ENCODE measurements around the gene MACROH2A1. TPM values are rescaled to one million over a fixed set of nuclear protein-coding genes. Genes with fewer than 3 reads are reported as not detected.

The MACROH2A1 gene
- total RNA-seq, 1 donor from 2014 or later, result 181 TPM

DNA sequence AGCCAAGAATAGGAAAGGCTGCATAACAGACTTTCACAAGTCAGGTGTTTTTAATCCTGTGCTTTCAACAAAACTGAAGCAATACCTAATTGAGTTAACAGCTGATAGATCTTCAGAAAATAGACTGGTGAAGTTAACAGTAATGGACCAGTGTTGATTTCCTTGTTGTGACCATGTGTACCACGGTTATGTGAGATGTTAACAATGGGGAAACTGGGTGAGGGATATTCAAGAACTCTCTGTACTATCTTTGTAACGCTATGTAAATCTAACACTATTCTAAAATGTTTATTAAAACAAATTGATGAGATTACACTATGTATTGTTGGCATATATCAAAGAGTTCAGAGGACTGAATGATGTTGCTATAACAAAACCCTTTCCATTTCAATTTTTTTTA lies 36.9 kb downstream of the MACROH2A1 start:
- H3K4me1 Mint-ChIP-seq (ENCODE audit: unreplicated experiment), result no peaks in the 10 kb centered on the region
- TF ChIP-seq, protein P1, sequence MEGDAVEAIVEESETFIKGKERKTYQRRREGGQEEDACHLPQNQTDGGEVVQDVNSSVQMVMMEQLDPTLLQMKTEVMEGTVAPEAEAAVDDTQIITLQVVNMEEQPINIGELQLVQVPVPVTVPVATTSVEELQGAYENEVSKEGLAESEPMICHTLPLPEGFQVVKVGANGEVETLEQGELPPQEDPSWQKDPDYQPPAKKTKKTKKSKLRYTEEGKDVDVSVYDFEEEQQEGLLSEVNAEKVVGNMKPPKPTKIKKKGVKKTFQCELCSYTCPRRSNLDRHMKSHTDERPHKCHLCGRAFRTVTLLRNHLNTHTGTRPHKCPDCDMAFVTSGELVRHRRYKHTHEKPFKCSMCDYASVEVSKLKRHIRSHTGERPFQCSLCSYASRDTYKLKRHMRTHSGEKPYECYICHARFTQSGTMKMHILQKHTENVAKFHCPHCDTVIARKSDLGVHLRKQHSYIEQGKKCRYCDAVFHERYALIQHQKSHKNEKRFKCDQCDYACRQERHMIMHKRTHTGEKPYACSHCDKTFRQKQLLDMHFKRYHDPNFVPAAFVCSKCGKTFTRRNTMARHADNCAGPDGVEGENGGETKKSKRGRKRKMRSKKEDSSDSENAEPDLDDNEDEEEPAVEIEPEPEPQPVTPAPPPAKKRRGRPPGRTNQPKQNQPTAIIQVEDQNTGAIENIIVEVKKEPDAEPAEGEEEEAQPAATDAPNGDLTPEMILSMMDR (IDR thresholded peaks at IDR 0.05; ENCODE audit: unreplicated experiment), result no peak
- H3K27ac Mint-ChIP-seq (ENCODE audit: unreplicated experiment), result no peak overlapping the region
- H3K36me3 Mint-ChIP-seq (ENCODE audit: low read depth, unreplicated experiment), result peaks cover 16% of the 10 kb centered on the region
- H3K9me3 Mint-ChIP-seq (ENCODE audit: unreplicated experiment), result no peaks in the 10 kb centered on the region
- H3K27me3 Mint-ChIP-seq (ENCODE audit: unreplicated experiment), result no peaks in the 10 kb centered on the region
- DNase-seq (ENCODE audit: low spot score), result no peak
- H3K4me3 Mint-ChIP-seq (ENCODE audit: unreplicated experiment), result no peak overlapping the region

DNA sequence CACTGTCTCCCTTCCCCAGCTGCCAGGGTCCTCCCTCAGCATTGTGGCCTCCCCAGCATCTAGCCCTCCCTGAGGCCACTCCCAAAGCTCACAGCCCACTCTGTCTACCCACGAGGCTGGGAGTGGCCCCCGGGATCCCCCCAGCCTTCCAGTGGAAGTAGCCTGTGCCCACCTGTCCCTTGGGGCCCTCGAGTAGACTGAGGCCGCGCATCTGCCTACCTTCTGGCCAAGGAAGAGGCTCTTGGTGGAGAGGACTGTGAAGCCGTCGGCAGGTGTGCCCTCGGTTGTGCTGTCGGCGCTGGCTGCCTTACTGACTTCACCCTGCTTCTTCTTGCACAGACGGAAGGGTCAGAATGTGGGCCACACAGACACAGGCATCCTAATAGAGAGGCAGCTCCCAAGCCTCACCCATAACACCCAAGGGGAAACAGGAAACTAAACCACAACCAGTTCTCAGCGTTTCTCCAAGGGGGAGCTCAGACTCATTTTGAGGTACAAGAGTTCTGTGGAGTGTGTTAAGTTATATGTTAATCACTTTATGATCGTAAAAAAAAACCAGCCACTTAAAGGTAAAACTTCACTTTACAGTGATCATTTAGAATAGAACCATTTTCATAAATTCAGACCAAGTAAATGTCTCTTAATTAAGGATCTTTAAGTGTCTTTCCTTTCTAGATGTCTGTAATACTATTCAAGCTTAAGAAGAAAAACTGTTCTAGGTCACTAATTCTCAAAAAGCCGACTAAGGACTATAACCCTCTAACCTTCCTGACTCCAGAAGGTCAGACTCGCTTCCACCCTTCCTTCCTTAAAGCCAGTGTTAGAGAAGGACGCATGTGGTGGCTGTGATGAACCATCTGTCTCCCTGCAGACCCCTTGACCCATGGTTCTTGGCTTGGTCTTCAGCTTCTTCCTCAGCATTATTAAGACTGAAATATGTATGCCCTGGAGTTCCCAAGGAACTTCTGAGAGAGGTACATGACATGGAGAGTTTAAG lies 38.5 kb downstream of the MACROH2A1 start:
- TF ChIP-seq, protein P1 (IDR thresholded peaks at IDR 0.05; ENCODE audit: unreplicated experiment), result no peak
- H3K4me1 Mint-ChIP-seq (ENCODE audit: unreplicated experiment), result no peaks in the 10 kb centered on the region
- H3K9me3 Mint-ChIP-seq (ENCODE audit: unreplicated experiment), result no peaks in the 10 kb centered on the region

DNA sequence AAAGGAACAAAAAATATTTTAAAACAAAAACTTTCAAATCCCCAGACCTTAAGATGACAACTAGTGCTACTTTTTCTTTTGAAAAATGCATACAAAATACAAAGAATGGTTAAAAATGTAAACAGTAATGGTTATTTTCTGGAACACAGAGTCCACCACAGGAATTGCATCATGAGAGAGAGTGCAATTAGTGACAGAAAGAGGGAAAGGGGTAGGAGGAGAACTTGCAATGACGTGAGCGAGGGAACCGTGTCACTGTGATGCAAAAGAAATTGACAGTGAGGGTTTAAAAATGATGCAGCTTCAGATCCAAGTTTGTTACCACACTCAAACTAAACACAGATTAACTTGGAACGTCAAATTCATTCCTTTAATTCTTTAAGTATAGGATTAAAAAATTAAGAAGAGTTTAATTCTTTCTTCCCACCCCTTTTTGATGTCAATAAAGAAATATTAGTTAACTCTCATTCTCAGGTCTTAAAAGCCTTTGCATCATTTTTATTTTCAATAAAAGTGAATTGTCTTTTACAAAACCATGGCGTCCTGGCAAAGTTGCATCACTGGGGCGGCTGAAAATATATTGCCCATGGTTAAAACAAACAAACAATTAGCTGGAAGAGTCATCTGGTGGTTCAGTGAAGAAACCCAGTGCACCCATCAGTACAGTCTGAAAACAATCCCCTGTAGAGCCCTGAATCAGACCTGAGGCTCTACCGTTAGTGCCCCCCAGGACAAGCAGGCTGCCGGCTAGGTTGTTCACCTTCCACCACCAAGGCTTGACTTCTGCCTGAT lies 39.5 kb downstream of the MACROH2A1 start:
- Mint-ChIP-seq H3K36me3 (ENCODE audit: low read depth, unreplicated experiment) (peaks cover 20% of the 10 kb centered on the region), H3K4me3 (ENCODE audit: unreplicated experiment) (no peak overlapping the region), H3K9me3 (ENCODE audit: unreplicated experiment) (no peaks in the 10 kb centered on the region), H3K27me3 (ENCODE audit: unreplicated experiment) (no peaks in the 10 kb centered on the region), H3K27ac (ENCODE audit: unreplicated experiment) (no peak overlapping the region), H3K4me1 (ENCODE audit: unreplicated experiment) (no peaks in the 10 kb centered on the region)
- TF ChIP-seq, protein P1 (IDR thresholded peaks at IDR 0.05; ENCODE audit: unreplicated experiment), result no peak
- DNase-seq (ENCODE audit: low spot score), result no peak

More for the DNA sequence above, 38.5 kb downstream of the MACROH2A1 start:
- Mint-ChIP-seq H3K27ac (ENCODE audit: unreplicated experiment) (no peak overlapping the region), H3K4me3 (ENCODE audit: unreplicated experiment) (no peak overlapping the region), H3K27me3 (ENCODE audit: unreplicated experiment) (no peaks in the 10 kb centered on the region), H3K36me3 (ENCODE audit: low read depth, unreplicated experiment) (peaks cover 12% of the 10 kb centered on the region)
- no peak for DNase-seq (ENCODE audit: low spot score)

DNA sequence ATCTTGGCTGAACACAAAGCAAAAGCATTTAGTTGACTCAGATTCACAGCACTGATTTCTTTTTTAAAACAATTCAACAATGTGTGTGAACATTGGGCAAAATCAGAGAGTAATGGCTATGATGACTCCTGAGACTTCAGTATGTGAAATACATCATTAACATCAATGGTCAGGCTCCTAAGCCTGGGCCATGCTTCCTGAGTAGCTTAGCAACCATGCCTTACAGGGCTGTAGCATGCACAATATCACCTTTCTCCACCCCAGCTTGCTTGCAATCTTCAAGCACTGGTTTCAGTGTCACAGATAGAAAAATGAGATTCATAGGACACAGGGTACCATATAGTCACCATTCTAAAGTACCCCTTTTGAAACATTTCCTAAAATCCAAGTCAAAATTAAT lies 41.3 kb downstream of the MACROH2A1 start:
- Mint-ChIP-seq H3K27ac (ENCODE audit: unreplicated experiment) (no peak overlapping the region), H3K36me3 (ENCODE audit: low read depth, unreplicated experiment) (peaks cover 23% of the 10 kb centered on the region), H3K27me3 (ENCODE audit: unreplicated experiment) (peaks cover 2% of the 10 kb centered on the region), H3K4me1 (ENCODE audit: unreplicated experiment) (no peaks in the 10 kb centered on the region), H3K4me3 (ENCODE audit: unreplicated experiment) (no peak overlapping the region), H3K9me3 (ENCODE audit: unreplicated experiment) (no peaks in the 10 kb centered on the region)
- no peak for DNase-seq (ENCODE audit: low spot score)
- TF ChIP-seq, protein P1 (IDR thresholded peaks at IDR 0.05; ENCODE audit: unreplicated experiment), result no peak

All from endothelial cell (in vitro differentiated cells).